Umbilical cord (tissue), 2 donors: ENCODE results near the gene IBSP. TPM values are rescaled to one million over a fixed set of nuclear protein-coding genes. Genes with fewer than 3 reads are reported as not detected.

Source experiments
- DNase-seq: peaks from one replicate; pipeline ENCODE4 v3.0.0-alpha.2; 2015; ENCODE audit warnings: low spot score
- total RNA-seq: library from RNA; depleted of rRNA; stranded (reverse); fragments of >200 nt; gene quantifications from one replicate; pipeline ENCODE4 v1.2.3, GENCODE V29; 2014; ENCODE audit warnings: low replicate concordance; ENCODE audit not compliant: insufficient read depth

Gene IBSP
- total RNA-seq, 1 donor from 2014 or later = 3.6 TPM

GRCh38 chr4:87838205-87838604 is 38.9 kb downstream of the IBSP start:
- DNase-seq = no peak

- peak; percentile 31 for DNase-seq
These were observed 39.7 kb downstream of the IBSP start for GRCh38 chr4:87838890-87839591.

GRCh38 chr4:87839592-87839946 is 40.2 kb downstream of the IBSP start:
- DNase-seq = no peak

- DNase-seq = no peak
These were observed 40.8 kb downstream of the IBSP start for GRCh38 chr4:87840149-87840548.

GRCh38 chr4:87843936-87844335 is 44.6 kb downstream of the IBSP start:
- DNase-seq = peak; percentile 59

GRCh38 chr4:87844452-87844851 is 45.1 kb downstream of the IBSP start:
- DNase-seq = no peak

GRCh38 chr4:87846226-87846625 is 46.9 kb downstream of the IBSP start:
- no peak for DNase-seq

- DNase-seq = peak; percentile 65
These were observed 49.4 kb downstream of the IBSP start for GRCh38 chr4:87848622-87849351.

GRCh38 chr4:87849612-87850011 is 50.3 kb downstream of the IBSP start:
- no peak for DNase-seq

- peak; percentile 33 for DNase-seq
These were observed 52.0 kb downstream of the IBSP start for GRCh38 chr4:87851332-87851731.

GRCh38 chr4:87851953-87852352 is 52.6 kb downstream of the IBSP start:
- no peak for DNase-seq

GRCh38 chr4:87853108-87853507 is 53.8 kb downstream of the IBSP start:
- peak; percentile 68 for DNase-seq

- no peak for DNase-seq
These were observed 54.5 kb downstream of the IBSP start for GRCh38 chr4:87853891-87854290.

- no peak for DNase-seq
These were observed 56.2 kb downstream of the IBSP start for GRCh38 chr4:87855559-87855958.

GRCh38 chr4:87856816-87857215 is 57.5 kb downstream of the IBSP start:
- no peak for DNase-seq

- DNase-seq = no peak
These were observed 58.4 kb downstream of the IBSP start for GRCh38 chr4:87857789-87858188.

Other genes with a start within 250 kb of the IBSP start
- gene DSPP, start 191.0 kb upstream of the IBSP start, total RNA-seq = 3.4 TPM
- gene DMP1, start 149.3 kb upstream of the IBSP start, total RNA-seq = 2.2 TPM
- 10.8 TPM for gene MEPE, start 33.4 kb downstream of the IBSP start, total RNA-seq
- 1,479 TPM for gene SPP1, start 176.2 kb downstream of the IBSP start, total RNA-seq
- gene PKD2, start 208.1 kb downstream of the IBSP start, total RNA-seq = 70.3 TPM